Endothelial cell of umbilical vein (primary cell): ENCODE data around the gene TBC1D16.

Experiments used
- CTCF ChIP-seq, 2 donors: IDR thresholded peaks; 1 replicate in 1 of 2; 2 replicates in 1 of 2; pipeline ENCODE4 v1.5.1; 2011; ENCODE audit warnings: low read length in 2 of 2, mild to moderate bottlenecking in 2 of 2, moderate library complexity in 2 of 2, control low read depth in 1 of 2, inconsistent platforms in 1 of 2, low read depth in 1 of 2; ENCODE audit not compliant: insufficient read depth in 1 of 2; ENCODE audit errors: extremely low read depth in 1 of 2
- JUN ChIP-seq: IDR thresholded peaks from 2 replicates; pipeline ENCODE4 v1.6.1; 2011; ENCODE audit warnings: borderline replicate concordance, low read depth; ENCODE audit not compliant: insufficient read length, insufficient read depth

DNA sequence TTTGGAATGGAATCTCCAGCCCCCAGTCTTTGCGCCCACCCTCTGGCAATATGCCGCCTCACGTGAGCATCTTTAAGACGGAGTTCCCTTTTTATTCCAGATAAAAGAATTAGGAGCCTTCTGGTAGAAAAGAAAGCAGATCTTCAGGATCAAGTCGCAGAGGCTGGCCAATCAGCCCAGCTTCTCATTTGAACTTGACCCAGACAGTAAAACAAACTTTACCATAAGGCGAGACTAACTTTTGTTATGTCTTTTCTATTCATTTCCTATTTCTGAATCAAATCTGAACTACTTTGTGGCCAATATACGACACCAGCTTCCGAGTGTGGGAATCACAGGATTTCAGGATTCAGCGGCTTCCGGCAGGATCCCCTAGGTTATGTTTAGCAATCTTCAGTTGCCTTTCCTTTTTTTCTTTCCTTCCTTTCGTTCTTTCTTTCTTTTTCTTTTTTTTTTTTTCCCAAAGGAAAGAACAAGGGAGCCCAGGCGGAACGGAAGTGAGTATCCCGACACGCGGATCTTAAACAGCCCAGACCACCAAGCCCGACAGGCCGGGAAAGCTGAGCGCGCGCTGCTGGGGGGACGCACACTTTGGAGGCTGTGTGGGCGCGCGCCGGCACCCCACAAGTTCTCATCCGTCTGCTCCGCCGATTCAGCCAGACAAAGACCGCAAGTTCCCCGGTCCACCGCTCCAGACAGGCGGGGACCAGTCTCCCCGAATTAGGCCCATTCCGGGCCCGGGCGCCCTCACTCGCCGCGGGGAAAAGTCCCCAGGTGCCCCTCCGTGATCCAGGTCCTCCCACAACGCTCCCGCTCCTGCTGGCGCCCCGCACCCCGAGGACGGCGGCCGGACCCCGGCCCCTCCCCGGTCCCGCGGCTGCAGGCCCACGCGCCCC lies 633 bp downstream of the TBC1D16 start:
- TF ChIP-seq JUN (no peak), CTCF (IDR thresholded peaks at IDR 0.05; ENCODE audit: extremely low read depth in 1 of 2, insufficient read depth in 1 of 2, low read depth in 1 of 2, low read length in 2 of 2) (no peak)
